Measurements from ENCODE around the gene CATSPER2. TPM values are rescaled to one million over a fixed set of nuclear protein-coding genes. Genes with fewer than 3 reads are reported as not detected.
"Not testable (repeated sequence)": the region's sequence is repeated elsewhere in the genome, so short reads cannot be mapped to it uniquely, and the experiment has no call there.

CATSPER2 gene
- total and polyA plus RNA-seq, 8 donors: 2.8 to 10.6 (median 8.9) TPM

GRCh38 chr15:43589778-43590466 is 58.7 kb downstream of the CATSPER2 start, which contains the start of gene PPIP5K1:
TSS of gene PPIP5K1 (minus strand) at chr15:43590208. CDS start at chr15:43584504, 5,704 bp downstream.
- H3K4me1 ChIP-seq; H3K36me3 ChIP-seq; DNase-seq; H3K27me3 ChIP-seq; intact Hi-C loops (cut with DNase I); H3K4me3 ChIP-seq; H3K9me3 ChIP-seq; H3K27ac ChIP-seq: not testable (repeated sequence)
- ATAC-seq: peak; percentile 94

Other genes starting within 250 kb of the CATSPER2 start
- gene TP53BP1, start 155.7 kb downstream of the CATSPER2 start, total RNA-seq: 10 to 100 TPM; 32.7 to 42.4 TPM
- gene TP53BP1, start 155.7 kb downstream of the CATSPER2 start, polyA plus RNA-seq (ENCODE audit: insufficient read length in 6 of 6): 100 to 1,000 TPM in 2 of 6 donors, 10 to 100 TPM in 4; 85.9 to 112 (median 95.5) TPM
- gene MAP1A, start 131.2 kb downstream of the CATSPER2 start, total RNA-seq: 10 to 100 TPM; 12.7 to 13.4 TPM
- gene MAP1A, start 131.2 kb downstream of the CATSPER2 start, polyA plus RNA-seq (ENCODE audit: insufficient read length in 6 of 6): 1 to 10 TPM; 6.4 to 9.4 (median 8.5) TPM
- 10 to 100 TPM; 28.6 to 35.7 TPM for gene PPIP5K1, start 58.6 kb downstream of the CATSPER2 start, total RNA-seq
- gene PPIP5K1, start 58.6 kb downstream of the CATSPER2 start, polyA plus RNA-seq (ENCODE audit: insufficient read length in 6 of 6): 10 to 100 TPM; 20.2 to 30.6 (median 26.6) TPM
- gene CKMT1B, start 54.8 kb downstream of the CATSPER2 start, total RNA-seq: 10 to 100 TPM in 1 of 2 donors, 1 to 10 TPM in 1; 3.7 to 11.3 TPM
- gene CKMT1B, start 54.8 kb downstream of the CATSPER2 start, polyA plus RNA-seq (ENCODE audit: insufficient read length in 6 of 6): under 1 TPM in 5 of 6 donors, not detected in 1; 0.10 to 0.69 (median 0.43) TPM
- gene STRC, start 30.0 kb downstream of the CATSPER2 start, total RNA-seq: under 1 TPM; 0.15 to 0.29 TPM
- gene STRC, start 30.0 kb downstream of the CATSPER2 start, polyA plus RNA-seq (ENCODE audit: insufficient read length in 6 of 6): 1 to 10 TPM in 3 of 6 donors, under 1 TPM in 3; 0.67 to 1.3 (median 0.88) TPM
- gene CKMT1A, start 45.0 kb upstream of the CATSPER2 start, total RNA-seq: 10 to 100 TPM in 1 of 2 donors, 1 to 10 TPM in 1; 6.2 to 16.8 TPM
- gene CKMT1A, start 45.0 kb upstream of the CATSPER2 start, polyA plus RNA-seq (ENCODE audit: insufficient read length in 6 of 6): under 1 TPM in 4 of 6 donors, not detected in 2; 0.18 to 0.49 (median 0.40) TPM
- 100 to 1,000 TPM; 518 to 633 TPM for gene PDIA3, start 97.6 kb upstream of the CATSPER2 start, total RNA-seq
- gene PDIA3, start 97.6 kb upstream of the CATSPER2 start, polyA plus RNA-seq (ENCODE audit: insufficient read length in 6 of 6): 100 to 1,000 TPM; 426 to 576 (median 504) TPM
- 10 to 100 TPM in 1 of 2 donors, 1 to 10 TPM in 1; 4.4 to 14.5 TPM for gene ELL3, start 128.1 kb upstream of the CATSPER2 start, total RNA-seq
- 1 to 10 TPM; 4.8 to 8.7 (median 6.1) TPM for gene ELL3, start 128.1 kb upstream of the CATSPER2 start, polyA plus RNA-seq (ENCODE audit: insufficient read length in 6 of 6)
- 1,000 to 10,000 TPM in 1 of 2 donors, 100 to 1,000 TPM in 1; 930 to 1,311 TPM for gene SERF2, start 143.5 kb upstream of the CATSPER2 start, total RNA-seq
- gene SERF2, start 143.5 kb upstream of the CATSPER2 start, polyA plus RNA-seq (ENCODE audit: insufficient read length in 6 of 6): 100 to 1,000 TPM; 501 to 612 (median 552) TPM
- under 1 TPM; 0.10 to 0.12 TPM for gene SERINC4, start 151.4 kb upstream of the CATSPER2 start, total RNA-seq
- gene SERINC4, start 151.4 kb upstream of the CATSPER2 start, polyA plus RNA-seq (ENCODE audit: insufficient read length in 6 of 6): under 1 TPM in 2 of 6 donors, not detected in 4; 0.22 to 0.31 TPM
- 10 to 100 TPM in 1 of 2 donors, 1 to 10 TPM in 1; 9.2 to 14.1 TPM for gene HYPK, start 151.8 kb upstream of the CATSPER2 start, total RNA-seq
- gene HYPK, start 151.8 kb upstream of the CATSPER2 start, polyA plus RNA-seq (ENCODE audit: insufficient read length in 6 of 6): 10 to 100 TPM; 11.7 to 28.1 (median 17.6) TPM
- gene MFAP1, start 175.8 kb upstream of the CATSPER2 start, total RNA-seq: 10 to 100 TPM; 21.9 to 22.5 TPM
- 10 to 100 TPM; 47.3 to 58.6 (median 54.2) TPM for gene MFAP1, start 175.8 kb upstream of the CATSPER2 start, polyA plus RNA-seq (ENCODE audit: insufficient read length in 6 of 6)
- 10 to 100 TPM in 1 of 2 donors, 1 to 10 TPM in 1; 8.6 to 13.4 TPM for gene WDR76, start 178.2 kb upstream of the CATSPER2 start, total RNA-seq
- gene WDR76, start 178.2 kb upstream of the CATSPER2 start, polyA plus RNA-seq (ENCODE audit: insufficient read length in 6 of 6): 10 to 100 TPM; 15.0 to 23.1 (median 16.9) TPM